Midbrain (tissue), 1 donor: Measurements from ENCODE around the gene ATP8A2.

ENCODE experiments used
- DNase-seq: peaks from one replicate; lab custom pipeline; 2025; lab: John Stamatoyannopoulos, UW

ATP8A2 gene

GRCh38 chr13:25967144-25967543 lies 595.4 kb downstream of the ATP8A2 start:
- DNase-seq: no peak

GRCh38 chr13:25971047-25971446 lies 599.3 kb downstream of the ATP8A2 start:
- no peak for DNase-seq

GRCh38 chr13:25971459-25972145 lies 599.8 kb downstream of the ATP8A2 start:
- no peak for DNase-seq

GRCh38 chr13:25973085-25973484 lies 601.3 kb downstream of the ATP8A2 start:
- no peak for DNase-seq

- DNase-seq: no peak
Observed at GRCh38 chr13:25973576-25973975, 601.8 kb downstream of the ATP8A2 start.

- no peak for DNase-seq
Observed at GRCh38 chr13:25977216-25977615, 605.4 kb downstream of the ATP8A2 start.

GRCh38 chr13:25977671-25978070 lies 605.9 kb downstream of the ATP8A2 start:
- no peak for DNase-seq

- no peak for DNase-seq
Observed at GRCh38 chr13:25978961-25979360, 607.2 kb downstream of the ATP8A2 start.

GRCh38 chr13:25979371-25979770 lies 607.6 kb downstream of the ATP8A2 start:
- DNase-seq: no peak

- DNase-seq: peak; percentile 11
Observed at GRCh38 chr13:25980255-25980654, 608.5 kb downstream of the ATP8A2 start.

GRCh38 chr13:25981060-25981459 lies 609.3 kb downstream of the ATP8A2 start:
- DNase-seq: no peak

- no peak for DNase-seq
Observed at GRCh38 chr13:25982907-25983306, 611.1 kb downstream of the ATP8A2 start.

GRCh38 chr13:25987987-25988386 lies 616.2 kb downstream of the ATP8A2 start:
- no peak for DNase-seq

- no peak for DNase-seq
Observed at GRCh38 chr13:25988661-25989060, 616.9 kb downstream of the ATP8A2 start.

GRCh38 chr13:25990801-25991200 lies 619.0 kb downstream of the ATP8A2 start:
- no peak for DNase-seq

- DNase-seq: no peak
Observed at GRCh38 chr13:25992076-25992475, 620.3 kb downstream of the ATP8A2 start.

- no peak for DNase-seq
Observed at GRCh38 chr13:26007261-26008125, 635.7 kb downstream of the ATP8A2 start.

- DNase-seq: no peak
Observed at GRCh38 chr13:26010487-26011207, 638.9 kb downstream of the ATP8A2 start.

- no peak for DNase-seq
Observed at GRCh38 chr13:26011208-26011573, 639.4 kb downstream of the ATP8A2 start.

- no peak for DNase-seq
Observed at GRCh38 chr13:26011996-26012821, 640.4 kb downstream of the ATP8A2 start.

GRCh38 chr13:26012995-26013394 lies 641.2 kb downstream of the ATP8A2 start:
- no peak for DNase-seq
